K562 (cell line): ENCODE results near the gene SLAMF6. TPM values are rescaled to one million over a fixed set of nuclear protein-coding genes. Genes with fewer than 3 reads are reported as not detected.

Experiments used
- CBFA2T3 ChIP-seq: fragments of 450-650 bp; IDR thresholded peaks from 2 replicates; pipeline ENCODE4 v1.6.1; 2017
- DMBX1 ChIP-seq: fragments of 250-450 bp; sonication (Bioruptor Pico); IDR thresholded peaks from 2 replicates; pipeline ENCODE4 v1.8.0; 2022; ENCODE audit warnings: inconsistent platforms, mild to moderate bottlenecking, moderate library complexity, borderline replicate concordance
- MYC ChIP-seq, 2 experiments: fragments of 250-450 bp in 1 of 2; sonication (Bioruptor Pico) in 1 of 2; IDR thresholded peaks; 2 replicates each; pipeline versions ENCODE4 v1.5.1 to v1.6.1; 2012 to 2021; ENCODE audit warnings: low read depth in 2 of 2, borderline replicate concordance in 1 of 2, improper control_type of control experiment in 1 of 2, low read length in 1 of 2, mild to moderate bottlenecking in 1 of 2, moderate library complexity in 1 of 2
- NR2F6 ChIP-seq: fragments of 450-650 bp; formaldehyde crosslinking; IDR thresholded peaks from 2 replicates; pipeline ENCODE4 v1.4.0; 2020; ENCODE audit warnings: mild to moderate bottlenecking
- RAD21 ChIP-seq, 2 experiments: fragments of 250-450 bp in 1 of 2; fragments of 450-650 bp in 1 of 2; sonication (Bioruptor Pico) in 1 of 2; formaldehyde crosslinking in 1 of 2; IDR thresholded peaks in 1 of 2; conservative IDR thresholded peaks in 1 of 2; 2 replicates each; pipeline versions ENCODE4 v1.4.0 to v1.8.0; 2020 to 2022; ENCODE audit warnings: mild to moderate bottlenecking in 2 of 2, moderate library complexity in 1 of 2
- YY1 ChIP-seq, 3 experiments: IDR thresholded peaks; 2 replicates each; pipeline ENCODE4 v1.6.1; 2011; ENCODE audit warnings: low read length in 2 of 3, mild to moderate bottlenecking in 2 of 3, moderate library complexity in 2 of 3, borderline replicate concordance in 1 of 3, control low read depth in 1 of 3, low read depth in 1 of 3; ENCODE audit not compliant: insufficient read depth in 3 of 3, insufficient replicate concordance in 2 of 3, control insufficient read depth in 1 of 3, insufficient read length in 1 of 3; ENCODE audit errors: extremely low read depth in 1 of 3
- ZNF24 ChIP-seq: fragments of 450-650 bp; IDR thresholded peaks from 2 replicates; pipeline ENCODE4 v1.6.1; 2016
- polyA plus RNA-seq, 8 experiments: library from polyadenylated mRNA; depleted of rRNA in 4 of 8; stranded (reverse) in 5 of 8; unstranded in 3 of 8; fragments of >200 nt; fragmentation: Nextera tagmentation in 2 of 8; fragmentation: Illumina TruSeq in 1 of 8; extraction: Ambion mirVana in 2 of 8; extraction: Trizol in 1 of 8; gene quantifications; 2 replicates each; pipeline versions ENCODE4 v1.2.1 to v1.2.3, GENCODE V29; 2011 to 2014; ENCODE audit warnings: inconsistent platforms in 1 of 8, missing spikeins in 1 of 8
- total RNA-seq, 7 experiments: library from RNA; depleted of rRNA in 6 of 7; stranded (reverse); fragments of >200 nt in 6 of 7; fragmentation: Illumina TruSeq in 2 of 7; extraction: Trizol in 2 of 7; gene quantifications; 2 replicates each; pipeline versions ENCODE4 v1.2.1 to v1.2.3, GENCODE V29; 2011 to 2021; ENCODE audit warnings: low replicate concordance in 1 of 7
- TF ChIP-seq, protein P1 (sequence below): fragments of 450-650 bp; formaldehyde crosslinking; IDR thresholded peaks from 2 replicates; pipeline ENCODE4 v1.4.0; 2020; ENCODE audit warnings: mild to moderate bottlenecking, mixed read lengths
- TF ChIP-seq, protein P2 (sequence below), 3 experiments: IDR thresholded peaks in 2 of 3; conservative IDR thresholded peaks in 1 of 3; 2 replicates each; pipeline ENCODE4 v1.5.1; 2011 to 2012; ENCODE audit warnings: low read length in 3 of 3, mild to moderate bottlenecking in 3 of 3, control low read depth in 2 of 3, improper control_type of control experiment in 1 of 3, inconsistent platforms in 1 of 3, low read depth in 1 of 3, mixed read lengths in 1 of 3, moderate library complexity in 1 of 3; ENCODE audit not compliant: insufficient read depth in 2 of 3
- TF ChIP-seq, protein P3 (sequence below), 2 experiments: fragments of 450-650 bp; formaldehyde crosslinking in 1 of 2; IDR thresholded peaks; 2 replicates each; pipeline versions ENCODE4 v1.4.0 to v1.6.1; 2014 to 2020; ENCODE audit warnings: mild to moderate bottlenecking in 2 of 2, borderline replicate concordance in 1 of 2, low read depth in 1 of 2

The SLAMF6 gene
- total and polyA plus RNA-seq, 9 of the 15 experiments (the other 6 are each of a cell fraction or from before 2014, with no cell fraction given) = 0.56 to 4.8 (median 1.1) TPM

DNA sequence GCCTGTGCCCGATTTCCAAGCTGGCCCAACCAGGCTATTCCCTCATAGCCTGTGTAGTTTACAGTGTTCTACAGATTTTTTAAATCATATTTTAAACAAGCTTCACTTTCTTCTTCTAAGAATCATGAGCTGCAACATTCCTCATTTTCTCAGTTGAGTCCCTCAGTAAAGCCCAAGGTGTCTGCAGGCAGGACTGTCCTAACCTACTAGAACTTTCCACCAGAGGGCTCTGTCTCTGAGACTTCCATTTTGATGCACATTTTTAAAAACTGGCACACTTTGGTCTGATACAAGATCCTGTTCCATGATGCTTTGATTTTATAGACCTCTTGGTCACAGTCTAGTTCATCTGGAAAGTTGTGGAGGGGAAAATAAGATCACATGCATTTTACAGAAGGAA, 21.6 kb upstream of the SLAMF6 start (continued):
- TF ChIP-seq MYC (IDR thresholded peaks at IDR 0.05; ENCODE audit: low read depth, low read length) (no peak), MYC (CRISPR knock-in tag; IDR thresholded peaks at IDR 0.05; ENCODE audit: borderline replicate concordance, low read depth) (0 out of 2 replicates have a peak, but pooled peaks have one; percentile 9), YY1 (IDR thresholded peaks at IDR 0.05; ENCODE audit: borderline replicate concordance in 1 of 3, control insufficient read depth in 1 of 3, extremely low read depth in 1 of 3, insufficient read depth in 3 of 3, insufficient read length in 1 of 3, insufficient replicate concordance in 2 of 3, low read depth in 1 of 3, low read length in 2 of 3) (peak in 2 of 3 experiments; percentile 20 to 64), NR2F6 (no peak), ZNF24 (no peak), DMBX1 (peak; percentile 71; the same call in 1 of the 2 replicates), RAD21 (CRISPR knock-in tag; conservative IDR thresholded peaks at IDR 0.05 in 1 of 2, IDR thresholded peaks at IDR 0.05 in 1 of 2) (peak in 1 of 2 experiments; percentile 60; a peak in 2 of 4 replicates), CBFA2T3 (no peak)
- TF ChIP-seq, protein P1, sequence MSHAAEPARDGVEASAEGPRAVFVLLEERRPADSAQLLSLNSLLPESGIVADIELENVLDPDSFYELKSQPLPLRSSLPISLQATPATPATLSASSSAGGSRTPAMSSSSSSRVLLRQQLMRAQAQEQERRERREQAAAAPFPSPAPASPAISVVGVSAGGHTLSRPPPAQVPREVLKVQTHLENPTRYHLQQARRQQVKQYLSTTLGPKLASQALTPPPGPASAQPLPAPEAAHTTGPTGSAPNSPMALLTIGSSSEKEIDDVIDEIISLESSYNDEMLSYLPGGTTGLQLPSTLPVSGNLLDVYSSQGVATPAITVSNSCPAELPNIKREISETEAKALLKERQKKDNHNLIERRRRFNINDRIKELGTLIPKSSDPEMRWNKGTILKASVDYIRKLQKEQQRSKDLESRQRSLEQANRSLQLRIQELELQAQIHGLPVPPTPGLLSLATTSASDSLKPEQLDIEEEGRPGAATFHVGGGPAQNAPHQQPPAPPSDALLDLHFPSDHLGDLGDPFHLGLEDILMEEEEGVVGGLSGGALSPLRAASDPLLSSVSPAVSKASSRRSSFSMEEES = no peak
- TF ChIP-seq, protein P2, sequence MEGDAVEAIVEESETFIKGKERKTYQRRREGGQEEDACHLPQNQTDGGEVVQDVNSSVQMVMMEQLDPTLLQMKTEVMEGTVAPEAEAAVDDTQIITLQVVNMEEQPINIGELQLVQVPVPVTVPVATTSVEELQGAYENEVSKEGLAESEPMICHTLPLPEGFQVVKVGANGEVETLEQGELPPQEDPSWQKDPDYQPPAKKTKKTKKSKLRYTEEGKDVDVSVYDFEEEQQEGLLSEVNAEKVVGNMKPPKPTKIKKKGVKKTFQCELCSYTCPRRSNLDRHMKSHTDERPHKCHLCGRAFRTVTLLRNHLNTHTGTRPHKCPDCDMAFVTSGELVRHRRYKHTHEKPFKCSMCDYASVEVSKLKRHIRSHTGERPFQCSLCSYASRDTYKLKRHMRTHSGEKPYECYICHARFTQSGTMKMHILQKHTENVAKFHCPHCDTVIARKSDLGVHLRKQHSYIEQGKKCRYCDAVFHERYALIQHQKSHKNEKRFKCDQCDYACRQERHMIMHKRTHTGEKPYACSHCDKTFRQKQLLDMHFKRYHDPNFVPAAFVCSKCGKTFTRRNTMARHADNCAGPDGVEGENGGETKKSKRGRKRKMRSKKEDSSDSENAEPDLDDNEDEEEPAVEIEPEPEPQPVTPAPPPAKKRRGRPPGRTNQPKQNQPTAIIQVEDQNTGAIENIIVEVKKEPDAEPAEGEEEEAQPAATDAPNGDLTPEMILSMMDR (IDR thresholded peaks at IDR 0.05 in 2 of 3, conservative IDR thresholded peaks at IDR 0.05 in 1 of 3; ENCODE audit: insufficient read depth in 2 of 3, low read depth in 1 of 3, low read length in 3 of 3) = peak; percentile 45 to 53 (median 50); a peak in 5 of 6 replicates
- TF ChIP-seq, protein P3, sequence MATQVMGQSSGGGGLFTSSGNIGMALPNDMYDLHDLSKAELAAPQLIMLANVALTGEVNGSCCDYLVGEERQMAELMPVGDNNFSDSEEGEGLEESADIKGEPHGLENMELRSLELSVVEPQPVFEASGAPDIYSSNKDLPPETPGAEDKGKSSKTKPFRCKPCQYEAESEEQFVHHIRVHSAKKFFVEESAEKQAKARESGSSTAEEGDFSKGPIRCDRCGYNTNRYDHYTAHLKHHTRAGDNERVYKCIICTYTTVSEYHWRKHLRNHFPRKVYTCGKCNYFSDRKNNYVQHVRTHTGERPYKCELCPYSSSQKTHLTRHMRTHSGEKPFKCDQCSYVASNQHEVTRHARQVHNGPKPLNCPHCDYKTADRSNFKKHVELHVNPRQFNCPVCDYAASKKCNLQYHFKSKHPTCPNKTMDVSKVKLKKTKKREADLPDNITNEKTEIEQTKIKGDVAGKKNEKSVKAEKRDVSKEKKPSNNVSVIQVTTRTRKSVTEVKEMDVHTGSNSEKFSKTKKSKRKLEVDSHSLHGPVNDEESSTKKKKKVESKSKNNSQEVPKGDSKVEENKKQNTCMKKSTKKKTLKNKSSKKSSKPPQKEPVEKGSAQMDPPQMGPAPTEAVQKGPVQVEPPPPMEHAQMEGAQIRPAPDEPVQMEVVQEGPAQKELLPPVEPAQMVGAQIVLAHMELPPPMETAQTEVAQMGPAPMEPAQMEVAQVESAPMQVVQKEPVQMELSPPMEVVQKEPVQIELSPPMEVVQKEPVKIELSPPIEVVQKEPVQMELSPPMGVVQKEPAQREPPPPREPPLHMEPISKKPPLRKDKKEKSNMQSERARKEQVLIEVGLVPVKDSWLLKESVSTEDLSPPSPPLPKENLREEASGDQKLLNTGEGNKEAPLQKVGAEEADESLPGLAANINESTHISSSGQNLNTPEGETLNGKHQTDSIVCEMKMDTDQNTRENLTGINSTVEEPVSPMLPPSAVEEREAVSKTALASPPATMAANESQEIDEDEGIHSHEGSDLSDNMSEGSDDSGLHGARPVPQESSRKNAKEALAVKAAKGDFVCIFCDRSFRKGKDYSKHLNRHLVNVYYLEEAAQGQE (IDR thresholded peaks at IDR 0.05; ENCODE audit: borderline replicate concordance) = peak; percentile 40; the same call in 1 of the 2 replicates
- TF ChIP-seq, protein P3 (CRISPR knock-in tag; IDR thresholded peaks at IDR 0.05; ENCODE audit: low read depth) = no peak
